HepG2 (cell line): ENCODE data around the gene ARHGEF39. TPM values are rescaled to one million over a fixed set of nuclear protein-coding genes. Genes with fewer than 3 reads are reported as not detected.

Experiments used
- ATAC-seq: fragments of 200-7000 bp; cut with Tn5 transposase; 3 replicates; pipeline ENCODE4 v1.9.1; 2020; ENCODE audit warnings: mild to moderate bottlenecking, moderate library complexity
- BruUV-seq: library from RNA; stranded (reverse); fragments of 400-500 nt; replicated peaks from 2 replicates; lab custom pipeline; 2021; lab: Mats Ljungman, UMichigan
- CTCF ChIA-PET: fragments of 300-600 bp; formaldehyde crosslinking; extraction: SDS; loops from one replicate; lab custom pipeline; 2021; ENCODE audit warnings: low total read pairs, inconsistent platforms, low intra/inter-chr PET ratio; lab: Yijun Ruan, JAX
- POLR2A ChIA-PET: fragments of 350-600 bp; sonication (Branson Sonifier 250); formaldehyde crosslinking; loops from one replicate; lab custom pipeline; 2020; ENCODE audit warnings: antibody characterized with exemption, inconsistent platforms; lab: Yijun Ruan, JAX
- DNase-seq: peaks from one replicate; pipeline ENCODE4 v3.0.0-alpha.2; 2015; ENCODE audit warnings: low spot score
- FAIRE-seq: peaks from 3 replicates; lab custom pipeline; 2011; peaks lifted over from hg19 to GRCh38; lab: Jason Lieb, UNC
- H2AFZ ChIP-seq: one replicate; pipeline ENCODE4 v1.6.1; 2011; ENCODE audit warnings: low read length, inconsistent platforms
- H3K27ac ChIP-seq: fragments of 300-600 bp; 3 replicates; pipeline ENCODE4 v1.8.0; 2011; ENCODE audit warnings: mixed run types, mild to moderate bottlenecking, mixed read lengths, low read length, inconsistent platforms; ENCODE audit not compliant: insufficient read depth; ENCODE audit errors: extremely low read length
- H3K27me3 ChIP-seq, 2 experiments: fragments of 200-600 bp in 1 of 2; 2 replicates in 1 of 2; 3 replicates in 1 of 2; pipeline versions ENCODE4 v1.6.0 to v1.8.0; 2011; ENCODE audit warnings: low read length in 2 of 2, mild to moderate bottlenecking in 2 of 2, moderate library complexity in 2 of 2, inconsistent platforms in 1 of 2; ENCODE audit not compliant: insufficient read depth in 2 of 2, control insufficient read depth in 1 of 2
- H3K36me3 ChIP-seq, 2 experiments: fragments of 200-600 bp in 1 of 2; replicated peaks in 1 of 2; 2 replicates in 1 of 2; 3 replicates in 1 of 2; pipeline versions ENCODE4 v1.5.1 to v1.8.0; 2011; ENCODE audit warnings: low read length in 2 of 2, inconsistent platforms in 1 of 2; ENCODE audit not compliant: insufficient read depth in 2 of 2, control insufficient read depth in 1 of 2
- H3K4me1 ChIP-seq: 2 replicates; pipeline ENCODE4 v1.5.1; 2012; ENCODE audit warnings: low read length, inconsistent platforms; ENCODE audit not compliant: insufficient read depth
- H3K4me2 ChIP-seq: 2 replicates; pipeline ENCODE4 v1.6.0; 2011; ENCODE audit warnings: low read depth, low read length, inconsistent platforms
- H3K4me3 ChIP-seq, 3 experiments: fragments of 200-600 bp in 1 of 3; sonication (generic), shearing (Covaris generic) in 1 of 3; replicated peaks in 1 of 3; 2 replicates each; pipeline ENCODE4 v1.5.1; 2011 to 2016; ENCODE audit warnings: low read length in 3 of 3, inconsistent platforms in 2 of 3, low read depth in 2 of 3, mild to moderate bottlenecking in 2 of 3, control low read depth in 1 of 3, mixed read lengths in 1 of 3; ENCODE audit not compliant: insufficient read depth in 1 of 3
- H3K79me2 ChIP-seq: one replicate; pipeline ENCODE4 v1.6.1; 2011; ENCODE audit warnings: low read length, inconsistent platforms; ENCODE audit not compliant: insufficient read depth
- H3K9ac ChIP-seq: 2 replicates; pipeline ENCODE4 v1.6.0; 2011; ENCODE audit warnings: mild to moderate bottlenecking, low read depth, low read length, inconsistent platforms; ENCODE audit not compliant: insufficient read depth
- H3K9me3 ChIP-seq: 2 replicates; pipeline ENCODE4 v1.5.1; 2012; ENCODE audit warnings: mild to moderate bottlenecking, low read length
- H4K20me1 ChIP-seq: 2 replicates; pipeline ENCODE4 v1.6.0; 2011; ENCODE audit warnings: inconsistent platforms, mild to moderate bottlenecking, low read length, moderate library complexity; ENCODE audit not compliant: insufficient read depth
- AKAP8 ChIP-seq: sonication (generic); formaldehyde crosslinking; IDR thresholded peaks from 2 replicates; pipeline ENCODE4 v1.5.1; 2020; ENCODE audit warnings: mild to moderate bottlenecking, missing genetic modification reagents
- ARID2 ChIP-seq: sonication (generic); formaldehyde crosslinking; IDR thresholded peaks from 2 replicates; pipeline ENCODE4 v1.8.1; 2022; ENCODE audit warnings: mild to moderate bottlenecking, missing genetic modification reagents, borderline replicate concordance
- DNMT1 ChIP-seq: sonication (generic); formaldehyde crosslinking; IDR thresholded peaks from 2 replicates; pipeline ENCODE4 v1.5.1; 2020; ENCODE audit warnings: mild to moderate bottlenecking, missing genetic modification reagents
- FUBP1 ChIP-seq: sonication (generic); formaldehyde crosslinking; IDR thresholded peaks from 2 replicates; pipeline ENCODE4 v1.5.1; 2020; ENCODE audit warnings: missing genetic modification reagents, mild to moderate bottlenecking, borderline replicate concordance
- GPBP1L1 ChIP-seq: sonication (generic); formaldehyde crosslinking; IDR thresholded peaks from 2 replicates; pipeline ENCODE4 v1.5.0; 2020; ENCODE audit warnings: mild to moderate bottlenecking, missing genetic modification reagents
- HNRNPUL1 ChIP-seq: fragments of 200-400 bp; formaldehyde crosslinking; IDR thresholded peaks from 2 replicates; pipeline ENCODE4 v1.6.1; 2017; ENCODE audit warnings: low read depth, mild to moderate bottlenecking, low read length, moderate library complexity
- JUN ChIP-seq: sonication (generic); formaldehyde crosslinking; IDR thresholded peaks from 2 replicates; pipeline ENCODE4 v1.4.0; 2020; ENCODE audit warnings: mild to moderate bottlenecking, missing genetic modification reagents
- KAT8 ChIP-seq: IDR thresholded peaks from 2 replicates; pipeline ENCODE4 v1.6.1; 2016; ENCODE audit warnings: missing genetic modification reagents, missing compliant biosample characterization
- RAD21 ChIP-seq: fragments of 450-650 bp; formaldehyde crosslinking; IDR thresholded peaks from 2 replicates; pipeline ENCODE4 v1.5.0; 2020; ENCODE audit warnings: mild to moderate bottlenecking
- RAD51 ChIP-seq: fragments of 450-650 bp; IDR thresholded peaks from 2 replicates; pipeline ENCODE4 v1.6.1; 2016; ENCODE audit warnings: borderline replicate concordance
- SAP130 ChIP-seq: IDR thresholded peaks from 2 replicates; pipeline ENCODE4 v1.6.1; 2016; ENCODE audit warnings: low read depth
- SNAI1 ChIP-seq: sonication (generic); formaldehyde crosslinking; IDR thresholded peaks from 2 replicates; pipeline ENCODE4 v1.5.0; 2020; ENCODE audit warnings: mild to moderate bottlenecking, missing genetic modification reagents, borderline replicate concordance
- XBP1 ChIP-seq: sonication (generic); formaldehyde crosslinking; IDR thresholded peaks from 2 replicates; pipeline ENCODE4 v1.5.0; 2020; ENCODE audit warnings: missing genetic modification reagents
- ZNF569 ChIP-seq: sonication (generic); formaldehyde crosslinking; IDR thresholded peaks from 2 replicates; pipeline ENCODE4 v1.5.0; 2020; ENCODE audit warnings: mild to moderate bottlenecking, missing genetic modification reagents, moderate library complexity, borderline replicate concordance
- ZSCAN9 ChIP-seq: IDR thresholded peaks from 2 replicates; pipeline ENCODE4 v1.6.1; 2016; ENCODE audit warnings: borderline replicate concordance
- WGBS: methylation state at CpG from one replicate; pipeline ENCODE4 v1.1.6; 2017; ENCODE audit warnings: low lambda C conversion rate; 5-methylcytosine and 5-hydroxymethylcytosine counted together
- in situ Hi-C: cut with HindIII; loops from 2 replicates; pipeline ENCODE4 v1.10.0; 2017; ENCODE audit warnings: low pct_unique_long_range_greater_than_20kb; ENCODE audit not compliant: extremely low pct_ligation_motif_present
- intact Hi-C: fragments of 100-400 bp; cut with micrococcal nuclease; formaldehyde crosslinking; loops from one replicate; pipeline ENCODE4 v1.10.0; 2022; ENCODE audit not compliant: unreplicated experiment
- polyA plus RNA-seq, 8 experiments: library from polyadenylated mRNA; depleted of rRNA in 3 of 8; stranded (reverse) in 7 of 8; unstranded in 1 of 8; fragments of >200 nt; fragmentation: Illumina TruSeq in 4 of 8; extraction: Trizol in 4 of 8; gene quantifications; 2 replicates each; pipeline versions ENCODE4 v1.2.1 to v1.2.3, GENCODE V29; 2011 to 2016; ENCODE audit warnings: low read depth in 4 of 8, missing spikeins in 1 of 8, mixed read lengths in 1 of 8; ENCODE audit not compliant: insufficient read depth in 1 of 8
- total RNA-seq, 5 experiments: library from RNA; depleted of rRNA; stranded (reverse); fragments of >200 nt; fragmentation: Illumina TruSeq; extraction: Trizol; gene quantifications; 2 replicates each; pipeline ENCODE4 v1.2.3, GENCODE V29; 2016; ENCODE audit warnings: low read depth in 1 of 5
- TF ChIP-seq, protein P1 (sequence below): sonication (generic); formaldehyde crosslinking; IDR thresholded peaks from 2 replicates; pipeline ENCODE4 v1.5.0; 2020; ENCODE audit warnings: mild to moderate bottlenecking, missing genetic modification reagents
- TF ChIP-seq, protein P2 (sequence below): sonication (generic); formaldehyde crosslinking; IDR thresholded peaks from 2 replicates; pipeline ENCODE4 v1.4.0; 2020; ENCODE audit warnings: missing genetic modification reagents

The ARHGEF39 gene
- total and polyA plus RNA-seq, 2 of the 13 experiments (the other 11 are each of a cell fraction or from before 2014, with no cell fraction given), result 11.2 to 12.3 TPM

- BruUV-seq, result no TSS peak
- no peak for FAIRE-seq
- no peak overlapping the region for H2AFZ ChIP-seq
- no peaks in the 10 kb centered on the region for H4K20me1 ChIP-seq
- no peaks in the 10 kb centered on the region for H3K9me3 ChIP-seq
- no peak for DNase-seq
- no peak for TF ChIP-seq JUN
- TF ChIP-seq, protein P1, sequence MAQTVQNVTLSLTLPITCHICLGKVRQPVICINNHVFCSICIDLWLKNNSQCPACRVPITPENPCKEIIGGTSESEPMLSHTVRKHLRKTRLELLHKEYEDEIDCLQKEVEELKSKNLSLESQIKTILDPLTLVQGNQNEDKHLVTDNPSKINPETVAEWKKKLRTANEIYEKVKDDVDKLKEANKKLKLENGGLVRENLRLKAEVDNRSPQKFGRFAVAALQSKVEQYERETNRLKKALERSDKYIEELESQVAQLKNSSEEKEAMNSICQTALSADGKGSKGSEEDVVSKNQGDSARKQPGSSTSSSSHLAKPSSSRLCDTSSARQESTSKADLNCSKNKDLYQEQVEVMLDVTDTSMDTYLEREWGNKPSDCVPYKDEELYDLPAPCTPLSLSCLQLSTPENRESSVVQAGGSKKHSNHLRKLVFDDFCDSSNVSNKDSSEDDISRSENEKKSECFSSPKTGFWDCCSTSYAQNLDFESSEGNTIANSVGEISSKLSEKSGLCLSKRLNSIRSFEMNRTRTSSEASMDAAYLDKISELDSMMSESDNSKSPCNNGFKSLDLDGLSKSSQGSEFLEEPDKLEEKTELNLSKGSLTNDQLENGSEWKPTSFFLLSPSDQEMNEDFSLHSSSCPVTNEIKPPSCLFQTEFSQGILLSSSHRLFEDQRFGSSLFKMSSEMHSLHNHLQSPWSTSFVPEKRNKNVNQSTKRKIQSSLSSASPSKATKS, result no peak
- TF ChIP-seq ZNF569 (CRISPR knock-in tag), result no peak
- no peak for TF ChIP-seq FUBP1 (CRISPR knock-in tag)
- no peak for TF ChIP-seq KAT8 (CRISPR knock-in tag)
- no peak for TF ChIP-seq SNAI1 (CRISPR knock-in tag)
- TF ChIP-seq ARID2, result no peak
- TF ChIP-seq ZSCAN9 (CRISPR knock-in tag), result no peak
- TF ChIP-seq DNMT1 (CRISPR knock-in tag), result no peak
- TF ChIP-seq GPBP1L1 (CRISPR knock-in tag), result no peak
- TF ChIP-seq HNRNPUL1, result no peak
- TF ChIP-seq RAD51, result no peak
- no peak for TF ChIP-seq XBP1 (CRISPR knock-in tag)
- TF ChIP-seq AKAP8, result no peak
- TF ChIP-seq, protein P2, sequence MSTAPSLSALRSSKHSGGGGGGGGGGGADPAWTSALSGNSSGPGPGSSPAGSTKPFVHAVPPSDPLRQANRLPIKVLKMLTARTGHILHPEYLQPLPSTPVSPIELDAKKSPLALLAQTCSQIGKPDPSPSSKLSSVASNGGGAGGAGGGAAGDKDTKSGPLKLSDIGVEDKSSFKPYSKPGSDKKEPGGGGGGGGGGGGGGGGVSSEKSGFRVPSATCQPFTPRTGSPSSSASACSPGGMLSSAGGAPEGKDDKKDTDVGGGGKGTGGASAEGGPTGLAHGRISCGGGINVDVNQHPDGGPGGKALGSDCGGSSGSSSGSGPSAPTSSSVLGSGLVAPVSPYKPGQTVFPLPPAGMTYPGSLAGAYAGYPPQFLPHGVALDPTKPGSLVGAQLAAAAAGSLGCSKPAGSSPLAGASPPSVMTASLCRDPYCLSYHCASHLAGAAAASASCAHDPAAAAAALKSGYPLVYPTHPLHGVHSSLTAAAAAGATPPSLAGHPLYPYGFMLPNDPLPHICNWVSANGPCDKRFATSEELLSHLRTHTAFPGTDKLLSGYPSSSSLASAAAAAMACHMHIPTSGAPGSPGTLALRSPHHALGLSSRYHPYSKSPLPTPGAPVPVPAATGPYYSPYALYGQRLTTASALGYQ (CRISPR knock-in tag), result no peak
- no peak for TF ChIP-seq SAP130
- TF ChIP-seq RAD21 (CRISPR knock-in tag), result no peak
- H3K36me3 ChIP-seq, result peaks cover 54 to 90% of the 10 kb centered on the region in 2 experiments
- H3K79me2 ChIP-seq, result no peaks in the 10 kb centered on the region
- H3K4me2 ChIP-seq, result no peak overlapping the region
- POLR2A ChIA-PET, result interaction anchor here (0.9 to 1.5 kb wide), 2 partner anchors 46 to 53 kb away, joined by 3 read pairs; partner anchors contain the start of genes CCDC107 and RMRP
- no peak for ATAC-seq
- H3K4me3 ChIP-seq, result no peak overlapping the region
- 89% methylated on average over 7 of the region's 7 CpGs for WGBS
- in situ Hi-C loops (no loop called here), intact Hi-C loops (no loop called here)
- no peak overlapping the region for H3K27ac ChIP-seq
- H3K4me1 ChIP-seq, result no peaks in the 10 kb centered on the region
- no peaks in the 10 kb centered on the region for H3K27me3 ChIP-seq
- no peak overlapping the region for H3K9ac ChIP-seq
- CTCF ChIA-PET, result no interaction called here
These were observed 46.0 kb upstream of the ARHGEF39 start for GRCh38 chr9:35710818-35711500.
